Peyer's patch (tissue), 4 donors: ENCODE measurements around the gene GTSF1L. TPM values are rescaled to one million over a fixed set of nuclear protein-coding genes. Genes with fewer than 3 reads are reported as not detected.

ENCODE experiments used
- DNase-seq, 3 donors: peaks; one replicate each; pipeline ENCODE4 v3.0.0-alpha.2; 2017 to 2019
- H3K27ac ChIP-seq, 4 donors: fragments of 200-600 bp; sonication (generic); one replicate each; pipeline ENCODE4 v1.5.1; 2016 to 2019
- H3K27me3 ChIP-seq, 2 donors: fragments of 200-600 bp; sonication (generic); one replicate each; pipeline ENCODE4 v1.5.1; 2019
- H3K36me3 ChIP-seq, 3 donors: fragments of 200-600 bp; sonication (generic); one replicate each; pipeline ENCODE4 v1.5.1; 2016 to 2019
- H3K4me1 ChIP-seq, 4 donors: fragments of 200-600 bp; sonication (generic); one replicate each; pipeline ENCODE4 v1.5.1; 2016 to 2019
- H3K4me3 ChIP-seq, 4 donors: fragments of 200-600 bp; sonication (generic); 1 replicate in 3 of 4; 2 replicates in 1 of 4; pipeline ENCODE4 v1.5.1; 2016 to 2019; ENCODE audit warnings: mild to moderate bottlenecking in 1 of 4
- H3K9me3 ChIP-seq, 4 donors: fragments of 200-600 bp; sonication (generic); one replicate each; pipeline ENCODE4 v1.5.1; 2016 to 2019; ENCODE audit warnings: mild to moderate bottlenecking in 1 of 4
- POLR2A ChIP-seq, 2 donors: fragments of 450-650 bp; IDR thresholded peaks; one replicate each; pipeline ENCODE4 v1.5.1; 2017; ENCODE audit warnings: antibody characterized with exemption in 2 of 2, mild to moderate bottlenecking in 2 of 2, moderate library complexity in 2 of 2
- total RNA-seq, 4 donors: library from RNA; depleted of rRNA; stranded (reverse); fragments of >200 nt; gene quantifications; one replicate each; pipeline ENCODE4 v1.1.0, GENCODE V29; 2016
- TF ChIP-seq, protein P1 (sequence below), 6 experiments: fragments of 450-650 bp in 4 of 6; fragments of 200-600 bp in 2 of 6; sonication (generic) in 1 of 6; IDR thresholded peaks; one replicate each; pipeline ENCODE4 v1.5.1; 2017 to 2019; ENCODE audit warnings: antibody characterized with exemption in 6 of 6, mild to moderate bottlenecking in 3 of 6, moderate library complexity in 1 of 6

GTSF1L gene
- total RNA-seq, 4 donors from 2014 or later: not detected

GRCh38 chr20:43740642-43741041 is 13.8 kb upstream of the GTSF1L start:
- TF ChIP-seq, protein P1, sequence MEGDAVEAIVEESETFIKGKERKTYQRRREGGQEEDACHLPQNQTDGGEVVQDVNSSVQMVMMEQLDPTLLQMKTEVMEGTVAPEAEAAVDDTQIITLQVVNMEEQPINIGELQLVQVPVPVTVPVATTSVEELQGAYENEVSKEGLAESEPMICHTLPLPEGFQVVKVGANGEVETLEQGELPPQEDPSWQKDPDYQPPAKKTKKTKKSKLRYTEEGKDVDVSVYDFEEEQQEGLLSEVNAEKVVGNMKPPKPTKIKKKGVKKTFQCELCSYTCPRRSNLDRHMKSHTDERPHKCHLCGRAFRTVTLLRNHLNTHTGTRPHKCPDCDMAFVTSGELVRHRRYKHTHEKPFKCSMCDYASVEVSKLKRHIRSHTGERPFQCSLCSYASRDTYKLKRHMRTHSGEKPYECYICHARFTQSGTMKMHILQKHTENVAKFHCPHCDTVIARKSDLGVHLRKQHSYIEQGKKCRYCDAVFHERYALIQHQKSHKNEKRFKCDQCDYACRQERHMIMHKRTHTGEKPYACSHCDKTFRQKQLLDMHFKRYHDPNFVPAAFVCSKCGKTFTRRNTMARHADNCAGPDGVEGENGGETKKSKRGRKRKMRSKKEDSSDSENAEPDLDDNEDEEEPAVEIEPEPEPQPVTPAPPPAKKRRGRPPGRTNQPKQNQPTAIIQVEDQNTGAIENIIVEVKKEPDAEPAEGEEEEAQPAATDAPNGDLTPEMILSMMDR (IDR thresholded peaks at IDR 0.05): no peak
- TF ChIP-seq POLR2A (IDR thresholded peaks at IDR 0.05): no peak
- no peaks in the 10 kb centered on the region for H3K36me3 ChIP-seq
- no peak overlapping the region for H3K4me3 ChIP-seq

GRCh38 chr20:43739148-43739749 is 12.4 kb upstream of the GTSF1L start:
- no peaks in the 10 kb centered on the region for H3K36me3 ChIP-seq
- H3K4me3 ChIP-seq: no peak overlapping the region
- TF ChIP-seq POLR2A (IDR thresholded peaks at IDR 0.05): no peak
- TF ChIP-seq, protein P1 (IDR thresholded peaks at IDR 0.05): no peak
- H3K9me3 ChIP-seq: no peaks in the 10 kb centered on the region
- no peaks in the 10 kb centered on the region for H3K4me1 ChIP-seq
- H3K27me3 ChIP-seq: no peaks in the 10 kb centered on the region
- no peak for DNase-seq
- H3K27ac ChIP-seq: no peak overlapping the region

More at GRCh38 chr20:43740642-43741041, 13.8 kb upstream of the GTSF1L start:
- Histone ChIP-seq H3K9me3 (no peaks in the 10 kb centered on the region), H3K4me1 (no peaks in the 10 kb centered on the region), H3K27me3 (no peaks in the 10 kb centered on the region), H3K27ac (no peak overlapping the region)
- no peak for DNase-seq

GRCh38 chr20:43737925-43738324 is 11.1 kb upstream of the GTSF1L start:
- no peaks in the 10 kb centered on the region for H3K36me3 ChIP-seq
- H3K4me1 ChIP-seq: no peaks in the 10 kb centered on the region
- no peak overlapping the region for H3K27ac ChIP-seq
- H3K4me3 ChIP-seq: no peak overlapping the region
- H3K9me3 ChIP-seq: no peaks in the 10 kb centered on the region
- DNase-seq: no peak
- no peak for TF ChIP-seq POLR2A (IDR thresholded peaks at IDR 0.05)
- TF ChIP-seq, protein P1 (IDR thresholded peaks at IDR 0.05): no peak
- H3K27me3 ChIP-seq: no peaks in the 10 kb centered on the region

- H3K36me3 ChIP-seq: no peaks in the 10 kb centered on the region
- TF ChIP-seq, protein P1 (IDR thresholded peaks at IDR 0.05): no peak
- TF ChIP-seq POLR2A (IDR thresholded peaks at IDR 0.05): no peak
Measured at GRCh38 chr20:43736588-43737158, 9.9 kb upstream of the GTSF1L start.

DNA sequence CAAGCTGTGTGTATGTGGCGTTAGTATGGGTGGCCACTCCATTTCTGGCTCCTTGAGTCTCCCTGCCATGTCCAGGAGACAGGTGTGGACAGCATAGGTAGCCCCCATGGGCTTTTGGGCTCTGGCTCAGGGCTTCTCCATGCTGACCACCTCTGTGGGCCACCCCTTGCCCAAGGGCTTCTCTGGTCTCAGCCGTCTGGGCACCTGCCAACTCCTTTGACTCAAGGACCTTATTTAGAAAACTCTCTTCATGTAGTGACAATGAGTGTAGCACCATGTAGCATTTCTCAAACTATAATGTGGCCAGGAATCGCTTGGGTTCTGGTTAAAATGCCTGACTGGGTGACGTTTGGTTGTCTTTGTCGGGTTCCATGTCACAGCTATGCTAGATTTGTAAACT is 5.1 kb upstream of the GTSF1L start:
- TF ChIP-seq, protein P1 (IDR thresholded peaks at IDR 0.05): no peak
- TF ChIP-seq POLR2A (IDR thresholded peaks at IDR 0.05): no peak
- Histone ChIP-seq H3K4me3 (no peak overlapping the region), H3K36me3 (no peaks in the 10 kb centered on the region), H3K27me3 (no peaks in the 10 kb centered on the region), H3K9me3 (no peaks in the 10 kb centered on the region), H3K27ac (no peak overlapping the region), H3K4me1 (no peaks in the 10 kb centered on the region)
- DNase-seq: no peak

More at GRCh38 chr20:43736588-43737158, 9.9 kb upstream of the GTSF1L start:
- no peaks in the 10 kb centered on the region for H3K9me3 ChIP-seq
- no peak overlapping the region for H3K27ac ChIP-seq
- no peak overlapping the region for H3K4me3 ChIP-seq
- H3K27me3 ChIP-seq: no peaks in the 10 kb centered on the region
- no peaks in the 10 kb centered on the region for H3K4me1 ChIP-seq
- DNase-seq: no peak
